GM04503 (cell line): ENCODE data around the gene GFER.
"Not testable (repeated sequence)": the region's sequence is repeated elsewhere in the genome, so short reads cannot be mapped to it uniquely, and the experiment has no call there.

Experiments
- DNase-seq: peaks from one replicate; pipeline ENCODE4 v3.0.0-alpha.2; 2012; ENCODE audit warnings: low read depth

Gene GFER

DNA sequence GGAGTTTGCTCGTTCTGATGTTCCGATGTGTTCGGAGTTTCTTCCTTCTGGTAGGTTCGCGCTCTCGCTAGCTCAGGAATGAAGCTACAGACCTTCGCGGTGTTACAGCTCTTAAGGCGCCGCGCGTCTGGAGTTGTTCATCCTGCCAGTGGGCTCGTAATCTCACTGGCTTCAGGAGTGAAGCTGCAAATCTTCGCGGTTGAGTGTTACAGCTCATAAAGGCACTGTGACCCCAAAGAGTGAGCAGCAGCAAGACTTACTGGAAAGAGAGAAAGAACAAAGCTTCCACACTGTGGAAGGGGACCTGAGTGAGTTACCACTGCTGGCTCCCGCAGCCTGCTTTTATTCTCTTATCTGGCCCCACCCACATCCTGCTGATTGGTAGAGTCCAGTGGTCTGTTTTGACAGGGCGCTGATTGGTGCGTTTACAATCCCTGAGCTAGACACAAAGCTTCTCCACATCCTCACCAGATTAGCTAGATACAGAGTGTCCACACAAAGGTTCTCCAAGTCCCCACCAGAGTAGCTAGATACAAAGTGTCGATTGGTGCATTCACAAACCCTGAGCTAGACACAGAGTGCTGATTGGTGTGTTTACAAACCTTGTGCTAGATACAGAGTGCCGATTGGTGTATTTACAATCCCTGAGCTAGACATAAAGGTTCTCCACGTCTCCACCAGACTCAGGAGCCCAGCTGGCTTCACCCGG lies 26.4 kb upstream of the GFER start:
- not testable (repeated sequence) for DNase-seq

DNA sequence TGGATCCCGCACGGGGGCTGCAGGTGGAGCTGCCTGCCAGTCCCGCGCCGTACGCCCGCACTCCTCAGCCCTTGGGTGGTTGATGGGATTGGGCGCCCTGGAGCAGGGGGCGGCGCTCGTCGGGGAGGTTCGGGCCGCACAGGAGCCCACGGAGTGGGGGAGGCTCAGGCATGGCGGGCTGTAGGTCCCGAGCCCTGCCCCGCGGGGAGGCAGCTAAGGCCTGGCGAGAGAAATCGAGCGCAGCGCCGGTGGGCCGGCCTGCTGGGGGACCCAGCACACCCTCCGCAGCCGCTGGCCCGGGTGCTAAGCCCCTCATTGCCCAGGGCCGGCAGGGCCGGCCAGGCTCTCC lies 25.9 kb upstream of the GFER start:
- DNase-seq = not testable (repeated sequence)

DNA sequence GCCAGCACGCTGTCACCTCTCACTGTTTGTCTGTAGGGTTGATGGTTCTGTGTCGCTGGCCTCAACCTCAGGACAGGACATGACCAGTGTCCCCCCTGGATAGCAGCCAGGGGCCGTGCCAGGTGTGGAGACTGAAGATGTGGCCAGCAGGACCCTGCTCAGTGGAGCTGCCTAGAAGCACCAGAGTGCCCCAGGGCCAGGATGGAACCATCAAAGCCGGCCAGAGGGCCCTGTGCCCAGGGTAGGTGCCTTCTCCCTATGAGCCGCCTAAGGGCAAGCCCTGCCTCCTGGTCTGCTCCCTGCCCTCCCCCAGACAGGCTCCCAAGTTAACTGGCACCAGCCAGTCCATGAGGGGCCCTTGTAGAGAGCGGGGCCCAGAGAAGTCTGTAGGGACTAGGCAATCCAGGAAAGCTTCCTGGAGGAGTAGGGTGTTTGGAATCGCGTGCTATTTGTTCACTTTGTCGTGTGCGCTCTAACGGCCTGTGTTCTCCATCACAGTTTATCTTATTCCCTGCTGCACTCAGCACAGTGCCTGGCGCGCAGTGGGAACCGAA lies 25.2 kb upstream of the GFER start:
- DNase-seq = no peak

DNA sequence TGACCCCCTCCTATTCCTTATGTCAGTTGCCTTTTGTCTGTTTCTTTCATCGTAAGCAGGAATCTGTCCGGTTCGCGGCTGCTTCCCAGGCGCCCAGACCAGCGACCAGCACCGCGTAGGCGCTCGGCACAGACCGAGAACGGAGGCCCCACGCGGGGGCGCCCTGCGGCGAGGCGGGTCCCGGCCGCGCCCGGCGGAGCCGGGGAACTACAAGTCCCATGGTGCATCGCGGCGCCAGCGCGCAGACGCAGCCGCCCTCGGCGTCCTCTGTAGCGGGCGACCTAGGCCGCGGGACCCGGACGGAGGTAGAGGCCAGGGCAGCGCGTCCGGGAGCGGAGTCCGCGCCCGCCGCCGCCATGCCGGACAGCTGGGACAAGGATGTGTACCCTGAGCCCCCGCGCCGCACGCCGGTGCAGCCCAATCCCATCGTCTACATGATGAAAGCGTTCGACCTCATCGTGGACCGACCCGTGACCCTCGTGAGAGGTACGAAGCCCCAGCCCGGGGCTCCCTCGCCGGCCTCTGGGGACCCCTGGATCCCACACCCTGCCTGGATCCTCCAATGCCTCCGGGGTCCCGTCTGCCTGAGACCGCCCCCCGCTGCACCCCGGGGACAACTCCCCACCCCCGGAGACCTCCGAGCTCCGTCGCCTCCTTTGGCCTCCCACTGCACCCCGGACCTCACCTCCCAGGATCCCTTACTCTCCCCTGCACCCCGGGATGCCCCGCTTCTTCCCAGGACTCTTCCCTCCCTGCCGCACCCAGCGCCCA lies 24.5 kb upstream of the GFER start, which contains the start of gene NDUFB10:
TSS of gene NDUFB10 (plus strand) at position 270 of the 771 bp plus-strand sequence. CDS start at position 357, 87 bp downstream.
- peak; percentile 44 for DNase-seq

DNA sequence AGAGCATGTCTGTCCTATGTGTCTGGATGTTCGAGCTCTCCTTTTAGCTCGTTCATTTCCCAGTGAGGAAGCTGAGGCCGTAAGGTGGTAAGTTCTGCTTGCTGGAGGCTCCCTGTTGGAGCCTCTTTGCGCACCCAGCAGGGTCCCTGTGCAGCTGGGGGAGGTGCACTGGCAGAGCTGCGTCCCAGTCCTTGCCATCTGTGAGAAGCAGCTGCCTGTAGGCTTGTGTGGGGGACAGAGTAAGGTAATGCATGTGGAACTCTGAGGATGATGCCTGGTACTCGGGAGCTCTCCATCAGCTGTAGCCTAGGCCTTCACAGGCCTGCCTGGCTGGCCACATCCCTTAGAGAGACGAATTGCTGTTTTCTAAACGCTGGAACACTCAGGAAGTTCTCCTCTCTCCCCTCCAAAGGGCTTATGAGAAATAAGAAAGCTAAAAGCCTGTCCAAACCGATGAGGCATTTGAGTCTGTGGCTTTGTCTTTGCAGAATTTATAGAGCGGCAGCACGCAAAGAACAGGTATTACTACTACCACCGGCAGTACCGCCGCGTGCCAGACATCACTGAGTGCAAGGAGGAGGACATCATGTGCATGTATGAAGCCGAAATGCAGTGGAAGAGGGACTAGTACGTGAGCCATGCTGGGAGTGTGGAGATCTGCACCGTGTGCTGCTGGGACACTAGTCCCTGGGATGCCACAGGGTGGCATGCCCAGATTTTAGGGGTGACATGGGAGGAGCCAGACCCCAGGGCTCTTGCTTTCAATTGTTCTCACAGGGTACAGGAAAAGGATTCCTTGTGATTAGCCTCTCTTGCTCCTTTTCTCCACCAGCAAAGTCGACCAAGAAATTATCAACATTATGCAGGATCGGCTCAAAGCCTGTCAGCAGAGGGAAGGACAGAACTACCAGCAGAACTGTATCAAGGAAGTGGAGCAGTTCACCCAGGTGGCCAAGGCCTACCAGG lies 23.0 kb upstream of the GFER start:
- DNase-seq = no peak

DNA sequence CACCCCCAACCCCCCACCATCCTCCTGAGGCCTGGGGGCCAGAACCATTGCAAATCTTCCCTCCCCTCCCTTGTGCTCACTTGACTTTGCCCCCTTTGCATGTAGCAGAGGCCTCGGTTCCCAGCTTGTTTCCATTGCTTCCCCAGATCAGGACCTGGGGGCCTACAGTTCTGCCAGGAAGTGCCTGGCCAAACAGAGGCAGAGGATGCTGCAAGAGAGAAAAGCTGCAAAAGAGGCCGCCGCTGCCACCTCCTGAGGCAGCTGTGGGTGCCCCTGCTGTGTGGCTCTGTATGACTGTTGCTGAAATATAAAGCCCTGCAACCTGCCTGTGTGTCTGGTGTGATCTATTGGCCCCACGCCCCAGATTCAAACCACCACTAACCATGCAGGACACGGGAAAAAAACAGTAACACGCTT lies 22.3 kb upstream of the GFER start:
- DNase-seq = no peak

DNA sequence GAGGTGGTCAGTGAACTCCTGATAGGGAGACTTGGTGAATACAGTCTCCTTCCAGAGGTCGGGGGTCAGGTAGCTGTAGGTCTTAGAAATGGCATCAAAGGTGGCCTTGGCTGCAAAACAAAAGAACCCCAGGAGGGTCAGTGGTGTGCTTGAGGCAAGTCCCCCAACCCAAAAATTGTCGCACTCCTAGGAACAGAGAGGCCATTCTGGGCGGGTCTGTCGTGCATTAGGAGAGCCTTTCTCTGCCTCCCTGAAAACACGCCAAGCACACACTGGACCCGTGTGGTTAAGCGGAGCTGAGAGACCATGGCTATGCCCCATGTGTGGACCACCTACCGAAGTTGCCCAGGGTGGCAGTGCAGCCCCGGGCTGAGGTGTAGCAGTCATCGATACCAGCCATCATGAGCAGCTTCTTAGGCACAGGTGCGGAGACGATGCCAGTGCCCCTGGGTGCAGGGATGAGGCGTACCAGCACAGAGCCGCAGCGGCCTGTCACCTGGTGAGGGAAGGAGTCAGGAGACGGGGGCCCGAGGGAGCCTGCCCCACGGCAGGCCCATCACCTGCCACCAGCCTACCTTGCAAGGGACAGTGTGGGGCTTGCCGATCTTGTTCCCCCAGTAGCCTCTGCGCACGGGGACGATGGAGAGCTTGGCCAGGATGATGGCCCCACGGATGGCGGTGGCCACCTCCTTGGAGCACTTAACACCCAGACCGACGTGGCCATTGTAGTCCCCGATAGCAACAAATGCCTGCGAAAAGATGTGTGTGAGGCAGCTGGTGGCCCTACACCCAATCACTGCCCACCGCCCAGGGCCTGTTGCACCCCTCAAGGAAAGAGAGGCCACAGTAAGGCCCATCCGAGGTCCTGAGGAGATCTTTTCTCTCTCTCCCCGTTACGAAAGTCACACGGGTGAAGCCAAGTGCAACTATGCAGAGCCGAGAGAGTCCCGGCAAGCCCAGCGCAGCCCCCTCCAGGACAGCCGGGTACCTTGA lies 21.5 kb upstream of the GFER start:
- not testable (repeated sequence) for DNase-seq

DNA sequence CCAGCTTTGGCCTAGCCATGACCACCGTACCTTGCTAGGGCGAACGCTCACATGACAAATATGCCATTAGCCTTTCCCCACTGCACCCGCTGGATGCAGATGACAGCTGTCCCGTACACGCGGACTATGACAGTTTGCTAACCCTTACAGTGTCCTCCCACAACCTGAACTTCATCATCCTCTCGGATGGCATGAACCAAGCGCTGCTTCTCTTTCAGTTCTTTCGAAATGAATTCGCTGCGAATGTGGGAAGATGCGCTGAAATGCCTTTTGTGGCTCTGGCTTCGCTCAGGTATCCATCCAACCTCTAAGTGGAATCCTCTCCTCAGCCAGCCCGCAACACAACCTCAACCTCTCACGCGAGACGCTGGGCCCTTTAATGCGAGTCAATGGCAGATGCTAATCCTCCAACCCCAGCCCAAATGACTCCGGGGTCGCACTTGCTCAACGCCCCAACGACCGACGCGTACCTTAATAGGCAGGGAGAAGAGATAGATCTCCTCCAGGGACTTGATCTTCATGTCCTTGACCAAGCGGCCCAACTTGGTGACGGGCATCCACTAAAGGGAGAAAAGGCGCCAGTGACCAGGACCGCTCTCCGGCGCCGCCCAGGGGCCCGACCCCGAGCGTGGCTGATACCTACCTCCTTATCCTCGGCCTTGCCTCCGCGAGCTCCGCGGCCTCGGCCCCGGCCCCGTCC lies 20.0 kb upstream of the GFER start:
- DNase-seq = no peak

DNA sequence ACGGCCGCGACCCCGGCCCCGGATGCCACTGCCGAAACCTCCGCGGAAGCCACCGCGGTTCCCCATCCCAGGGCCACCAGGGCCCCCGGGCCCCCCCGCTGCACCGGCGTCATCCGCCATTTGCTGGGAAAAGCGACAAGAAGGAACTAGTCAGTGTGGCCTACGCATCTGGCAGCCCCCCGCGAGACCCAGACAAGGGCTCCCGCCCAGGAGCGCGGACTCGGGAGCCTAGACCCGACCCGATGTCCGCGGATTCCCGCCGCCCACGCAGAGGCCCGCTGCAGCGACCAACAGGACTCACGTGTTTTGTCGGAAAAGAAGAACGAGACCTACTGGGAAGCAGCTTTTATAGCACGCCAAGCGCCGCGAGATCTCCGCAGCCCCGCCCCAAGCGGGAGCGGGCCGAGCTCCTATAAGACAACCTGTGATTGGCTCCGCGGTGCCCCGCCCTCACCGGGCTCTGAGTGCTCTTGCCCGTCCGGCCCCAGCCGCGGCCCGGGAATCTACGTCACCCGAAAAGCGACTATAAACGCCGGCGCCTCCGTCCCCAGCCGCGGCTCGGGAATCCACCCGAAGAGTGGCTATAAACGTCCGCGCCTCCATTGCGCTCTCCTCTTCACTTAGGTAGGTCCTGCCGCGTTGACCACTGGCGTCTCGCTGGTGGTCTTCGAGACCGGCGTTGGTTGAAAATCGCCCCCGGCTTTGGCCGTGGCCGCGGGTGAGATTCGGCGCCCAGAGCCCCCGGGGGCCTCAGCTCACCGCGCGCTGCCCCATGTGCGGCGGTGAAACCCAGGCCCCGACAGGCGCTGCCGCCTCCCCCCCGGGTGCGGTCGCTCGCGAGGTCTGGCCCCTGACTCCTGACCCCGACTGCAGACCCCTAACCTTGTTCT lies 19.2 kb upstream of the GFER start, which contains the start of gene RPS2:
TSS of gene RPS2 (minus strand) at position 321 of the 890 bp plus-strand sequence. CDS start at position 120, 201 bp downstream.
- DNase-seq = peak; percentile 84

DNA sequence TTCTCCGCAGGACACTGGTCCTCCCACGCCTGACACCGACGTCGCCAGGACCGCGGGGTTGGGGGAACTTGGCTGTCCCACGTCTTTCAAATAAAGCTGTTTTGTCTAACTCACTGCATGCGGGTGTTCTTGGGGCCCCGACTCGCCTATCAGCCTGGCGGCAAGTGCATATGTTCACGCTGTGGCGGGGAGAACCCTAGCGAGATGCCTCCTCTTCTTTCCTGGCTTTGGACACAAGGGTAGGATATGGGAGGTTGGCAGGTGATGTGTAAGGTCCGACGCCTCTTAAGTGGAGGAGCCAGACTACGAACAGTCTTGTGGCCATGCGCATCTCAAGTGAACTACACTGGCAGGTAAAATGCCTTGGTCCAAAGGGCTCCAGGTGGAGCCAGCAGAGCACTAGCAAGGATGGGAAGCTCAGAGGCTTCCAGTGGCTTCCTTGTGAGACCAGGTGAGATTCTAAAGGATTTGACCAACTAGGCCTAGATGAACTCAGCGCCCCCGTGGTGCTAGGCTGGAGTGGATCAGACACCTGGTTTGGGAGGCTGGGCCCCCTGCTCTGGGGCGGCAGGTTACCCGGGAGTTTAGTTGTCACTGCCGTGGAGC lies 18.5 kb upstream of the GFER start:
- DNase-seq = no peak

DNA sequence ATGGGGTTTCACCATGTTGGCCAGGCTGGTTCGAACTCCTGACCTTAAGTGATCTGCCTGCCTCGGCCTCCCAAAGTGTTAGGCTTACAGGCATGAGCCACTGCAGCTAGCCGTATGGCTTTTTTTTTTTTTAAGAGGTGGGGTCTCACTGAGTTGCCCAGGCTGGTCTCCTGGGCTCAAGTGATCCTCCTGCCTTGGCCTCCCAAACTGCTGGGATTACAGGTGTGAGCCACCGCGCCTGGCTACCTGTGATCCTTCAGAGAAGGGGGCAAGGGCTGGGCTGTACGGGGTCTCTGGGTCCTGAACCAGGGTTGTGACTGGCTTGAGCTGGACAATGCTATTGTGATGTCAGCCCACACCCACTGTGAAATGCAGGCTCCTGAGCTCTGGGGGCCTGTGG lies 17.5 kb upstream of the GFER start, which contains the start of gene RNF151:
TSS of gene RNF151 (plus strand) at position 397 of the 400 bp plus-strand sequence. CDS start 26 bp downstream, outside the sequence.
- no peak for DNase-seq

DNA sequence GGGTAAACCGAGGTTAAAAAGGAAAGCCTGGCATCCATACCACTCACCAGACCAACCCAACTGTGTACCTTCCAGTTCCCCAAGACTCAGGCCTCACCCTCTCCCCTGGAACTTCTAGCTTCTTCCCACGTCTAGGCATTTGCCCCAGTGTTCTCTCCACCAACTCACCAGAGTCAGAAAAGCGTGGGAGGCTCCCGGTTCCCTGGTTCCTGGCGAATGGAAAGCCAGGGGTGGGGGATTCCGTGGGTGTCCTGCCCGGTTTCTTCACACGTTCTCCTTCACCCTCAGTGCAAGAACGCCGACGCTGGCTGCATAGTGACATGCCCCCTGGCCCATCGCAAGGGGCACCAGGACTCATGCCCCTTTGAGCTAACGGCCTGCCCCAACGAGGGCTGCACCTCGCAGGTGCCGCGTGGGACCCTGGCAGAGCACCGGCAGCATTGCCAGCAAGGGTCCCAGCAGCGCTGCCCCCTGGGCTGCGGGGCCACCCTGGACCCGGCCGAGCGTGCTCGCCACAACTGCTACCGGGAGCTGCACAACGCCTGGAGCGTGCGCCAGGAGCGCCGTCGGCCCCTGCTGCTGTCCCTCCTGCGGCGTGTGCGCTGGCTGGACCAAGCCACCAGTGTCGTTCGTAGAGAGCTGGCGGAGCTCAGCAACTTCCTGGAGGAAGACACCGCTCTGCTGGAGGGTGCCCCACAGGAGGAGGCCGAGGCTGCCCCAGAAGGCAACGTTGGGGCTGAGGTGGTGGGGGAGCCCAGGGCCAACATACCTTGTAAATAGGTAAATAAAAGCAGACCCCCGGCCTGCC lies 15.6 kb upstream of the GFER start:
- no peak for DNase-seq

DNA sequence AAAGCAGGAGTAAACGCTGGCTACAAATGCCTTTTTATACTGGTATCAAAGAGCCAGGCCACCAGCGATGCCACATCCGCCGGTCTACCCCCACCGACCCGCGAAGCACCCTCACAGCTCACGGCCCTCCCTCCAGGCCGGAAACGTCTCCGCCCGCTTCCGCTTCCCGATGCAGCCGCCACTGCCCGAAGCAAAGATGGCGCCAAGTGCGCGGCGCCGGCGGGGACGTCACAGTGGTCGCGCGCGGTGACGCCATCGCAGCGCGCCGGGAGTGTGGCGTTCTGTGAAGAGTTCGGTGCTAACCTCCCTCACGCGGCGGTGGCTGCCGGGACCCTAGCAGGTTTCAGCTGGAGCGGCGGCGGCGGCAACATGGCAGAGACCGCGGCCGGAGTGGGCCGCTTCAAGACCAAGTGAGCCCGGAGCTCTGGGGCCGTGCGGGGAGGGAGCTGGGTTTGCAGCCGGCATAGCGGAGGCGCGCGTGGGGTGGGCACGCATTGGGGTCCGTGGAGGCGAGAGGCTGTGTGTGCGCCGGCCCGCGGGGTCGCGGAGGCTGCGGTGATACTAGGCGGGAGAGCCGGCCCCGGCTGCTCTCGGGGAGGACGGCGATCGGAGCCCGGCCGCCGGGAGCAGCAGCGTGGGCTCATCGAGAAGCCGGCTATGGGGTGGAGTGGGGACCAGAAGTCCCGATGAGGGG lies 12.1 kb upstream of the GFER start, which contains the start of gene TBL3:
TSS of gene TBL3 (plus strand) at position 258 of the 694 bp plus-strand sequence. CDS start at position 370, 112 bp downstream.
- peak; percentile 64 for DNase-seq

DNA sequence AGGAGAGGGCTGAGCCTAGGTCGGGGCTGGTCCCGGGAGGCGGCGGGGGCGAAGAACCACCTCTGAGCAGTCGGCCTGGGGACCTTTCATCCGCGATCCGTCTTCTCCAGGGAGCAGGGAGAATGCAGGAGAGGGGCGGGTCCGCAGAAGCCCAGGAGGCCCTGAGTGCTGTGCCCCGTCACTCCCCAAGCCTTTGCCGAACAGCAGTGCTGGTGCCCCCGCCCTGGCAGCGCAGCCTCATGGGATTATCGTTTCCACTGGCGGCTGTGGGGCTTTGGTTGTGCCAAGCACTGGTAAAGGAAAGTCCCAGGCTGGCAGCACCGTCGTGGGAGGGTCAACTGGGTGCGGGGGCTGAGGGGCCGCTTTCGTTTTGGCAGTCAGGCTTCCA lies 11.5 kb upstream of the GFER start:
- DNase-seq = no peak

DNA sequence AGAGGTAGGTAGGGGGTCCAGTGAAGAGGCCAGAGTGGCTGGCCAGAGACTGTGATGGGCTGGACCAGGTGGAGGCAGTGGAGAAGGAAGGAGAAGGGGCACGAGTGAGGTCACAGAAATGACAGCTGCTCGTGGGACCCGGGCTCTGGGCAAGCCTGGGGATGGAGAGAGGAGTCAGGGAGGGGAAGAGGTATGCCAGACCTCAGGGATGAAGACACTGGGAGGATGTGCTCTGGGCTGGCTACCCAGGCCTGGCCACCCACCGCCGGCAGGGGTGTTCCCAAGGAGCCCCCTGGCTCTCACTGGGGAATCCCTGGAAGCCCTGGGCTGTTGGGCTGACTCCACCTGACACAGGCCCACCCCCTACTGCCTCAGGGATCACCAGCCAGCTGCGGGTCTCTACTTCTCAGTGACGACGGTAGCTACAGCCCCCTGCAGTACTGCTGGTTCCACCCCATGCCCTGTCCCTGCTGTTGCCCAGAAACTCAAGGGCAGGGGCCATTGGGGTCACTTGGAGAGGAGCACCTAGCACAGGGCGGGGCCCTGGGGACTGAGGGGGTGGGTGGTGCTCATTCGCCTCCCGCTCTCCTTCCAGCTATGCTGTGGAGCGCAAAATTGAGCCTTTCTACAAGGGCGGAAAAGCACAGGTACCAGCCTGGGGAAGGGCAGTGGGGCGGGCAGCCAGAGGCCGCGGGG lies 10.4 kb upstream of the GFER start:
- DNase-seq = no peak
